Calu3 (cell line): ENCODE measurements around the gene STAT3. TPM values are rescaled to one million over a fixed set of nuclear protein-coding genes. Genes with fewer than 3 reads are reported as not detected.

Experiments used
- Bru-seq: library from RNA; stranded (reverse); fragments of 400-500 nt; gene quantifications from one replicate; lab custom pipeline; 2021; lab: Mats Ljungman, UMichigan
- BruChase-seq, 2 experiments: library from RNA; stranded (reverse); fragments of 400-500 nt; gene quantifications; one replicate each; lab custom pipeline; 2021; lab: Mats Ljungman, UMichigan
- BruUV-seq: library from RNA; stranded (reverse); fragments of 400-500 nt; replicated peaks from 2 replicates; lab custom pipeline; 2021; lab: Mats Ljungman, UMichigan
- CTCF ChIA-PET: fragments of 300-600 bp; sonication (Branson Sonifier 250); formaldehyde crosslinking; loops from one replicate; lab custom pipeline; 2022; ENCODE audit warnings: antibody characterized with exemption; lab: Charles Lee
- DNase-seq: peaks from one replicate; pipeline ENCODE4 v3.0.0; 2022
- H3K27ac Mint-ChIP-seq: one replicate; pipeline ENCODE4 v1.8.0; 2022; ENCODE audit warnings: mixed read lengths; ENCODE audit not compliant: unreplicated experiment
- H3K27me3 Mint-ChIP-seq: one replicate; pipeline ENCODE4 v1.8.0; 2022; ENCODE audit warnings: mixed read lengths; ENCODE audit not compliant: unreplicated experiment
- H3K36me3 Mint-ChIP-seq: one replicate; pipeline ENCODE4 v1.8.0; 2022; ENCODE audit warnings: mild to moderate bottlenecking, moderate library complexity, mixed read lengths; ENCODE audit not compliant: insufficient read depth, unreplicated experiment
- H3K4me1 Mint-ChIP-seq: one replicate; pipeline ENCODE4 v1.8.0; 2022; ENCODE audit warnings: mild to moderate bottlenecking, low read depth, mixed read lengths; ENCODE audit not compliant: unreplicated experiment
- H3K4me3 Mint-ChIP-seq: one replicate; pipeline ENCODE4 v1.8.0; 2022; ENCODE audit warnings: mild to moderate bottlenecking, low read depth, moderate library complexity, mixed read lengths; ENCODE audit not compliant: unreplicated experiment
- H3K9me3 Mint-ChIP-seq: one replicate; pipeline ENCODE4 v1.8.0; 2022; ENCODE audit warnings: low read depth, mixed read lengths; ENCODE audit not compliant: unreplicated experiment
- intact Hi-C: fragments of 100-400 bp; cut with micrococcal nuclease; formaldehyde crosslinking; loops from one replicate; pipeline ENCODE4 v1.10.0; 2022; ENCODE audit not compliant: unreplicated experiment
- long read RNA-seq: library from polyadenylated mRNA; stranded (forward); transcript quantifications from one replicate; pipeline ENCODE4 v2.0.0, GENCODE V29; 2022
- total RNA-seq: library from RNA; stranded (reverse); gene quantifications from 2 replicates; pipeline ENCODE4 v1.2.3, GENCODE V29; 2022
- TF ChIP-seq, protein P1 (sequence below): fragments of 200-600 bp; IDR thresholded peaks from one replicate; pipeline ENCODE4 v1.8.0; 2022; ENCODE audit warnings: antibody characterized with exemption; ENCODE audit not compliant: unreplicated experiment

Gene STAT3
- total RNA-seq (183 and 196 TPM in 2 replicates), Bru-seq, nascent RNA (percentile 94 among the genes with signal in this experiment), BruChase-seq, experiment 1, labeled RNA remaining after a 6-hour chase (percentile 96 among the genes with signal in this experiment), BruChase-seq, experiment 2, labeled RNA remaining after a 2-hour chase (percentile 93 among the genes with signal in this experiment)
- long read RNA-seq, full-length matches to known transcripts: 54 of 117 reads
- long read RNA-seq, partial matches to known transcripts: 7 of 117 reads
- long read RNA-seq, other reads (novel, unspliced or antisense): 56 of 117 reads

DNA sequence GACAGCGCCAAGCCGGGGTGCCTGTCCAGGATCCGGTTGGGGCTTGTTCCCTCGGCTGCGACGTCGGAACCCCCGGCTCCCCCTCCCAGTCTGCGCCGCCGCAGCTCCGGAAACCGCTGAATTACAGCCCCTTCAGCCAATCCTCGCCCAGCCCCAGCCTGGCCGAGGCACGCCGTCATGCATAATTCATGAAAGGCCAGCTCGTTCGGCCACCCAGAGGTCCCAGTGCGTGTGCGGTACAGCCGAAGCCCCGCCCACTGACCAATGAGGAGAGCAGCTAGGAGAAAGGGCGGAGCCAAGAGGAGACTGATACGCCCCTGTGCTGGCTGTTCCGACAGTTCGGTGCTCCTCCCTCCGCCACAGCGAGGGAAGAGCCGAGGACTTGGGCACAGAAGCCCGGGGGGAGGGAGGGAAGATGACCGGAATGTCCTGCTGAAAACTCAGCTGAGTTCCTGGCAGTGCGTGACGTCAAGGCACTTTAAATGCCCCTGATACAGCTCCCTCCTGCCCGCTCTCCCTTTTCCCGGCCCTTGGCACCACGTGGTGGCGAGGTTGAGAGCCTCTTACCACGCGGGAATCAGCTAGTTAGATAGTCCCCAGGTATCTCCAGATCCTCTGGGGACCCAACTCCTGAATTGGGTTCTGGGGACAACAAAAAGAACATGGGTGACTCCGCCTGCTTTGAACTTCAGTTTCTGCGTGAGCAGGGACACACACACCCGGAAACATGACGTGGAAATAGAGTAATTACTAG is at the start of gene STAT3:
TSS of gene STAT3 (minus strand) at position 62 of the 754 bp plus-strand sequence. CDS start 39,926 bp downstream, outside the sequence.
- peak; percentile 100 for DNase-seq
- Mint-ChIP-seq H3K36me3 (peaks cover 34% of the 10 kb centered on the region), H3K4me1 (peaks cover 42% of the 10 kb centered on the region), H3K9me3 (no peaks in the 10 kb centered on the region), H3K4me3 (peak within 1 kb of the TSS; percentile 98), H3K27me3 (no peaks in the 10 kb centered on the region), H3K27ac (peak within 1 kb of the TSS; percentile 95)
- intact Hi-C loops: loop anchor here (5.0 kb wide), 1 partner anchor 66 kb away; no protein-coding TSS in a partner anchor
- no TSS peak for BruUV-seq
- CTCF ChIA-PET: interaction anchor here (0.5 to 2.8 kb wide), 12 partner anchors 10 to 190 kb away, joined by 3 to 19 read pairs (median 6); no protein-coding TSS in a partner anchor
- TF ChIP-seq, protein P1, sequence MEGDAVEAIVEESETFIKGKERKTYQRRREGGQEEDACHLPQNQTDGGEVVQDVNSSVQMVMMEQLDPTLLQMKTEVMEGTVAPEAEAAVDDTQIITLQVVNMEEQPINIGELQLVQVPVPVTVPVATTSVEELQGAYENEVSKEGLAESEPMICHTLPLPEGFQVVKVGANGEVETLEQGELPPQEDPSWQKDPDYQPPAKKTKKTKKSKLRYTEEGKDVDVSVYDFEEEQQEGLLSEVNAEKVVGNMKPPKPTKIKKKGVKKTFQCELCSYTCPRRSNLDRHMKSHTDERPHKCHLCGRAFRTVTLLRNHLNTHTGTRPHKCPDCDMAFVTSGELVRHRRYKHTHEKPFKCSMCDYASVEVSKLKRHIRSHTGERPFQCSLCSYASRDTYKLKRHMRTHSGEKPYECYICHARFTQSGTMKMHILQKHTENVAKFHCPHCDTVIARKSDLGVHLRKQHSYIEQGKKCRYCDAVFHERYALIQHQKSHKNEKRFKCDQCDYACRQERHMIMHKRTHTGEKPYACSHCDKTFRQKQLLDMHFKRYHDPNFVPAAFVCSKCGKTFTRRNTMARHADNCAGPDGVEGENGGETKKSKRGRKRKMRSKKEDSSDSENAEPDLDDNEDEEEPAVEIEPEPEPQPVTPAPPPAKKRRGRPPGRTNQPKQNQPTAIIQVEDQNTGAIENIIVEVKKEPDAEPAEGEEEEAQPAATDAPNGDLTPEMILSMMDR: no peak

- TF ChIP-seq, protein P1: no peak
- DNase-seq: no peak
- Mint-ChIP-seq H3K27ac (no peak overlapping the region), H3K9me3 (peaks cover 3% of the 10 kb centered on the region), H3K4me1 (peaks cover 15% of the 10 kb centered on the region), H3K36me3 (no peaks in the 10 kb centered on the region), H3K27me3 (no peaks in the 10 kb centered on the region), H3K4me3 (no peak overlapping the region)
- BruUV-seq: no TSS peak
- intact Hi-C loops: no loop called here
- CTCF ChIA-PET: interaction anchor here (0.6 kb wide), 1 partner anchor 26 kb away, joined by 3 read pairs; no protein-coding TSS in a partner anchor
Measured at GRCh38 chr17:42436391-42436790, 48.1 kb upstream of the STAT3 start.

DNA sequence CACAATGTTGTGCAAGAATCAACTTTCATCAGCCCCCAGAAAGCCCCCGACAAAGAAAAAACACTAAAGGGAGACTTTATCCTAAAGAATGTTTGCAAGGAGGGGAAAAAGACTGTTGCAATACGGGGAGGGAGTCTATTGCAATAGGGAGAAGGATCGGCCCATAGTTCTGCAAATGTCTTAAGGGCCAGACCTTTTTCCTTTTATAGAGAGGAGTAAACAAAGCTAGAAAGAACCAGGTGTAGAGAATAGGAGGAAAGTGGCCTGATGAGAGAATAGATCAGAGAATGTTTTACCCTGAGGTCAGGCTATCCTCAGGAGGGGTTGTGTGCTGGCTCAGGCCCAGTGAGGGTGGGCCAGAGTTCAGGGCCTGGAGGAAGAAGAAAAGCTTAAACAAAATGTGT is 43.5 kb upstream of the STAT3 start:
- H3K36me3 Mint-ChIP-seq: no peaks in the 10 kb centered on the region
- no TSS peak for BruUV-seq
- intact Hi-C loops: no loop called here

More for the DNA sequence above, 43.5 kb upstream of the STAT3 start:
- Mint-ChIP-seq H3K4me3 (no peak overlapping the region), H3K27me3 (no peaks in the 10 kb centered on the region), H3K27ac (no peak overlapping the region), H3K4me1 (peaks cover 24% of the 10 kb centered on the region), H3K9me3 (peaks cover 3% of the 10 kb centered on the region)
- TF ChIP-seq, protein P1: no peak
- no peak for DNase-seq
- CTCF ChIA-PET: interaction anchor here (1.3 kb wide), 1 partner anchor 95 kb away, joined by 3 read pairs; no protein-coding TSS in a partner anchor
